COLO668 (cell line): Measurements from ENCODE around the gene OR51F1.
"Not testable (repeated sequence)": the region's sequence is repeated elsewhere in the genome, so short reads cannot be mapped to it uniquely, and the experiment has no call there.

Source experiments
- DNase-seq: peaks from one replicate; lab custom pipeline; 2025; ENCODE audit not compliant: unreplicated experiment; lab: John Stamatoyannopoulos, UW

Gene OR51F1, protein sequence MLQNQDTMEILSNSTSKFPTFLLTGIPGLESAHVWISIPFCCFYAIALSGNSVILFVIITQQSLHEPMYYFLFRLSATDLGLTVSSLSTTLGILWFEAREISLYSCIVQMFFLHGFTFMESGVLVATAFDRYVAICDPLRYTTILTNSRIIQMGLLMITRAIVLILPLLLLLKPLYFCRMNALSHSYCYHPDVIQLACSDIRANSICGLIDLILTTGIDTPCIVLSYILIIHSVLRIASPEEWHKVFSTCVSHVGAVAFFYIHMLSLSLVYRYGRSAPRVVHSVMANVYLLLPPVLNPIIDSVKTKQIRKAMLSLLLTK

DNA sequence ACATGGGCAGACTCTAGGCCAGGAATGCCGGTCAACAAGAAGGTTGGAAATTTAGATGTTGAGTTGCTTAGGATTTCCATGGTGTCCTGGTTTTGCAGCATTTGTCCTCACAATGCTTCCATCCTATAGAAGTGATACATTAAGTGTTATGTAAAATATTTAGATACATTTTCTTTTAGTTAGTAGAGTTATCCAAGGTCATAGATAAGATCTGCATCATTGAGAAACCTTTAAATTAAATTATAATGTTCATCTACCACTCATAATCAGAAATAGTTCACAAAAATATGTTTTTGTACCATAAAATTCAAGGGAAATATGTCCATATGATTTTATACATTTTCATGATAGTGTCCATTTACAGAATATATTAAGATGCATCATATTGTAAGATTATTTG, at the start of gene OR51F1:
Gene OR51F1, minus strand, starts transcription at position 101 of the 400 bp plus-strand sequence. Its CDS starts 0 bp downstream, at position 101.
- no peak for DNase-seq

DNA sequence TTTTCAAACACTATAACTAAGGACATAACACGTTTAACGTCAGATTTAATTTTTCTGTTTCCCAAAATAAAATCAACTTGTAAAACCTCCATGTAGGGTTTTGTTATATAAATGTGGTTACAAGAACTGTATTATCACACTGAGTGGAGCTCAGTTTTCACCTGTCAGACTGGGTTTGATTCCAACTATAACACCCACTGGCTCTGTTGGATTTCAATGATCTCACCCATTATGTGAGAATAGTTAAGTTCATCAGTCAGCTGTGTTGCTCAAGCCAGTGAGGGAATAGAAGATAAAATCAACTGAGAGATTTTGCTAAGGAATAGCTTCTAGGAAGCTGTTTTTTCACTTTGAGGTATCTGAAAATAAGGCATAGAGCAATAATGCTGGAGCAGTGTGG, 39.5 kb upstream of the OR51F1 start:
- no peak for DNase-seq

DNA sequence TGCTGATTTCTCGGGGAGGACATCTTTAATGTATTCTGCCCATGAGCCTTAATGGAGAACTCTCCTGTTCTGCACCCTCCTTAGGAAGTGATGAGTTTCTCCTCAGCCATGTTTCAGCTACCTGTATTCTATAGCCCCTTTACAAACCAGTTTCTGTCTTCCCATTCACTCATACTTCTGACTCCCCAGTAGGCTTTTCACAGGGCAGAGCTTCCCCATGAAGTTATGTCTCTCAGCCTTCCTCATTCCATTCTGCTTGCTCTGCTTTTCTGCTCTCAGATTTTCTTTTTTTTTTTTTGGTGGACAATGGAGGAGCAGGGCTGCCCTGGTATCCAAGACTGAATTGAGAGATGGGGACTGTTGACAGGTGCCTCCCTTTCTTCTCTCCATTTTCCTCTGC, 38.7 kb upstream of the OR51F1 start:
- DNase-seq = no peak

- DNase-seq = no peak
Observed at GRCh38 chr11:4804280-4804679, 34.5 kb upstream of the OR51F1 start, which contains the start of gene OR52R1. Gene OR52R1 (minus strand): TSS chr11:4804380. CDS start chr11:4804380, 0 bp downstream.

DNA sequence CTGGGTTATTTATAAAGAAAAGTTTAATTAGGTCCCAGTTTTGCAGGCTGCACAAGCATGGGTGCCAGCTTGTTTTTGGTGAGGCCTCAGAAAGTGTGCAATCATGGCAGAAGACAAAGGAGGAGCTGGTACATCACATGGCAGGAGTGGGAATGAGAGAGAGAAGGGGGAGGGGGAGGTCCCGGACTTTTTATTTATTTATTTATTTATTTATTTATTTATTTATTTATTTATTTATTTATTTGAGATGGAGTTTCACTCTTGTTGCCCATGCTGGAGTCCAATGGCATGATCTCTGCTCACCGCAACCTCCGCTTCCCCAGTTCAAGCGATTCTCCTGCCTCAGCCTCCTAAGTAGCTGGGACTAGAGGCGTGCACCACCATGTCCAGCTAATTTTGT, 31.6 kb upstream of the OR51F1 start:
- DNase-seq = not testable (repeated sequence)

GRCh38 chr11:4798427-4799183, 28.9 kb upstream of the OR51F1 start:
- DNase-seq = no peak

DNA sequence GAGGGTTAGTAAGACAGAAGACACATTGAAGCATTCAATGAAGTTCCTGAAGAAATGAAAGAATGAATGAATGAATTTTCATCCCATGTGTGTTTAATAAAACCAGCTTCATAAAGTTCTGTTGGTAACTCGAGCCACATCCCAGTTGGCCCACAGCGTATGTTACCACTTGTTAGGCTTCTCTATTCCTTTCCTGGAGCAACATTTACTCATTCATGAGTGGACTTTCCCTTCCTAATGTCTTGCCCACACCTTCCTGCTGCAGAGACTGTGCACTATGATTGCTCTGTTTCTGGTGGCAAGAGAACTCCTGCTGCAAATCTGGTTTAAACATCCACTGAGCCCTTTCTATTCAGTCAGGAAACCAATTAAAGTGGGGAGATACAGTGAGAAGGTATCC, 27.5 kb upstream of the OR51F1 start:
- no peak for DNase-seq

GRCh38 chr11:4782454-4782853, 12.7 kb upstream of the OR51F1 start:
- DNase-seq = no peak

DNA sequence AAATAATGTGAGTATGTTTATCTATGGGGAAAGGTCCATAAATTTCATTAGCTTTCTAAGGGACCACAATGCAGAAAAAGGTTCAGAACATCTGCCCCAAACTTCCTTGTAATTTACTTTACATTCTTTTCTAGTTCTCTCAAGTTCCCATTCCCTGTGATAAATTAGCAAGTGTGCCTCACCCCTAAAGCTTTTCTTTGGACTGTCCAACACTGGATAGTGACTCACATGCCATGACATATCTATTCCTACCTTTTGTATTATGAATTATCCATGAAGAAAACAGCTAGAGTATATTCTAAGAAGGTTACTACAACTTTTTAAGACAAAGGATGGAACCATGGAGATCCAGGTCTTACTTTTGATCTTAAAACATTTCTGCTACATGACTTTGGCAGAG, 1.6 kb downstream of the OR51F1 start:
- DNase-seq = no peak

- no peak for DNase-seq
Observed at GRCh38 chr11:4766420-4767043, 3.2 kb downstream of the OR51F1 start.

DNA sequence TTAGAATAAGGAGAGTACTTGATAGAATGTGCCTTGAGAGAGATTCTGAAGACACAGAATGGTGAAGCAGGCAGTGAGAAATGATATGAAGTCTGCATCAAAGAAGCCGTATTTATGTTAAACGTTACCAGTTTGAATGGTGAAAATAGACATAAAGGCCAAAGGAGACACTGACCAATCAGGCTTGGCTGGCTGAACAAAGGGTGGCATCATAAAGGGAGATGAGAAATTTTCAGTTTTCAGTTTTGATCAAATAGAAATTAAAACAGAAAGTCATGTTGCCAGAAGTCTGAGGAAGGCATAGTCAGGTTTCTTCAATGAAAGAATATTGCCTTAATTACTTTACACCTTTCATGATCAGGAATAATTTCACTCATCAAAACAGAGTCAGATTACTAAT, 6.6 kb downstream of the OR51F1 start:
- no peak for DNase-seq

DNA sequence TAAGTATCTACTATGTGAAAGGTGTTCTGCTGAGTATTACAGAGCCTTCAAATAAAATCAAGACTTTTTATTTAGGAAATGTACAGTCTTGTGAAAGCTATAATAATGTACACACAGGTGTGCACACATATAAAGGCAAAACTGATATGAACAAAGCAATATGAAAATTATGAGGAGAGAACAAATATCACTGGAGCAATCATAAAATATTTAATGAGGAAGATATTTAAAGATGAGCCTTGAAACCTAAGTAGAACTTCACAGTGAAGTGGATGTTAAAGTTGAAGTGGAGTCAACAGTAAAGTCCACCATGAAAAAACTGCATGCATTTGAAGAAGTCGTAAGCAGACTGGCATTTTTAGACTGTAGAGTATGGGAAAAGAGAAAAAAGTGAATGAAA, 18.5 kb downstream of the OR51F1 start:
- DNase-seq = no peak

DNA sequence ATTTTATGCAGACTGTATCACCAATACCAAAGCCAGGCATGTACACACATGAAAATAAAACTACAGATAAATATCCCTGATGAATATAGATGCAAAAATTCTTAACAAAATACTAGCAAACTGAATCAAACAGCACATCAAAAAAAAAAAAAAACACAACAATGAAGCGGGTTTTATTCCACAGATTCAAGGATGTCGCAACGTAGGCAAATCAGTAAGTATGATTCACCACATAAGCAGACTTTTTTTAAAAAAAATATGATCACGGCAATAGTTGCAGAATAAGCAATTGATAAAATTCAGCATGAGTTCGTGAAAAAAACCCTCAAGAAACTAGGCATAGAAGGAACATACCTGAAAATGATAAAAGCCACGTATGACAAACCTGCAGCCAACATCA, 21.3 kb downstream of the OR51F1 start:
- DNase-seq = no peak

DNA sequence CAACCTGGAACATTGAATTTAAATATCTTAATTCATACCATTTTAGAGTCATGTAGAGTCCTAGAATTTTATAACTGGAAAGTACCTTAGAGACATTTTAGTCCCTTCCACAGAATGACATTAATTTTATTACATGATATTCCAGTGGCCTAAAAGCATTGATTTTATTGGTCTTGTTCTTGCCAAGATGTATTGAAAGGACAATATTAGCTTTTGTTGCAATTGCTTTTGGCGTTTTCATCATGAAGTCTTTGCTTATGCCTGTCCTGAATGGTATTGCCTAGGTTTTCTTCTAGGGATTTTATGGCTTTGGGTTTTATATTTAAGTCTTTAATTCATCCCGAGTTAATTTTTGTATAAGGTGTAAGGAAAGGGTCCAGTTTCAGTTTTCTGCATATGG, 29.0 kb downstream of the OR51F1 start:
- DNase-seq = no peak

GRCh38 chr11:4727171-4727570, 42.6 kb downstream of the OR51F1 start:
- no peak for DNase-seq

DNA sequence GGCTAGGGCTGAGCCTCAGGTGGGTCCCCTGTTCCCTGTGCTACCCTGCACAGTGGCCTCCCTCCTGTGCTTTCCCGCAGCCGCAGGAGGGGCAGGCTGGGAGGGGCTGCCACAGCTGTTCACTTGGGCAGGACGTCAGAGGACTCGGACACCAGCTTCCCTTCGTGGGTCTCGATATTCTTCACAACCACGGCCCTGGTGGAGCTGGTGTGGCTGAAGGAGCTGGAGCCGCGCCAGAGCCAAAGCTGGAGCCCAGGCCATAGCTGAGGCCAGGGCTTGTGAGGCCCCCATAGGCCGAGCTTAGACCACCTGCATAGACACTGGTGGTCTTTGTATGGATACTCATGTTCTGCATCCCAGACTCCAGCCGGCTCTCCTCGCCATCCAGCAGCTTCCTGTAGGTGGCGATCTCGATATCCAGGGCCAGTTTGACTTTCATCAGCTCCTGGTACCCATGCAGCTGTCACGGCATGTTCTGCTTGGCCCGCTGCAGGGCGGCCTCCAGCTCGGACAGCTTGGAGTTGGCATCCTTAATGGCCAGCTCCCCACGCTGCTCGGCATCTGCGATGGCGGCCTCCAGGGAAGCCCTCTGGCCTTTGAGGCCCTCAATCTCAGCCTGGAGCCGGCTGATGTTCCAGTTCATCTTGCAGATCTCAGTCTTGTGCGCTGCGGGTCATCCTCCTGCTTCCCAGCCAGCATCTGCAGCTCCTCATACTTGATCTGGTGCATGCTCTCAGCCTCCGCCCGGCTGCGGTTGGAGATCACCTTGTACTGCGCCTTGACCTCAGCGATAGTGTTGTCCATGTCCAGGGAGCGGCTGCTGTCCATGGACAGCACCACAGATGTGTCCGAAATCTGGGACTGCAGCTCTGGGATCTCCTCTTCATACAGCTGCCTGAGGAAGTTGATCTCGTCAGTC, 46.9 kb downstream of the OR51F1 start:
- DNase-seq = not testable (repeated sequence)
